ENCODE measurements around the gene C17orf75.

- TF ChIP-seq, protein P1, sequence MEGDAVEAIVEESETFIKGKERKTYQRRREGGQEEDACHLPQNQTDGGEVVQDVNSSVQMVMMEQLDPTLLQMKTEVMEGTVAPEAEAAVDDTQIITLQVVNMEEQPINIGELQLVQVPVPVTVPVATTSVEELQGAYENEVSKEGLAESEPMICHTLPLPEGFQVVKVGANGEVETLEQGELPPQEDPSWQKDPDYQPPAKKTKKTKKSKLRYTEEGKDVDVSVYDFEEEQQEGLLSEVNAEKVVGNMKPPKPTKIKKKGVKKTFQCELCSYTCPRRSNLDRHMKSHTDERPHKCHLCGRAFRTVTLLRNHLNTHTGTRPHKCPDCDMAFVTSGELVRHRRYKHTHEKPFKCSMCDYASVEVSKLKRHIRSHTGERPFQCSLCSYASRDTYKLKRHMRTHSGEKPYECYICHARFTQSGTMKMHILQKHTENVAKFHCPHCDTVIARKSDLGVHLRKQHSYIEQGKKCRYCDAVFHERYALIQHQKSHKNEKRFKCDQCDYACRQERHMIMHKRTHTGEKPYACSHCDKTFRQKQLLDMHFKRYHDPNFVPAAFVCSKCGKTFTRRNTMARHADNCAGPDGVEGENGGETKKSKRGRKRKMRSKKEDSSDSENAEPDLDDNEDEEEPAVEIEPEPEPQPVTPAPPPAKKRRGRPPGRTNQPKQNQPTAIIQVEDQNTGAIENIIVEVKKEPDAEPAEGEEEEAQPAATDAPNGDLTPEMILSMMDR (conservative IDR thresholded peaks at IDR 0.05 in 1 of 2, IDR thresholded peaks at IDR 0.05 in 1 of 2; ENCODE audit: low read depth in 1 of 2, low read length in 2 of 2), result no peak
- no peak for TF ChIP-seq EZH2 (IDR thresholded peaks at IDR 0.05; ENCODE audit: low read length, missing control alignments)
These were observed 14.1 kb downstream of the C17orf75 start for GRCh38 chr17:32327911-32328310.

Measured in fibroblast of lung (primary cell).